Loucy (cell line): ENCODE data around the gene SDC3.

Experiments
- H2AFZ ChIP-seq: fragments of 200-600 bp; sonication (generic); 2 replicates; pipeline ENCODE4 v1.6.0; 2016; ENCODE audit warnings: antibody characterized with exemption, mild to moderate bottlenecking, low read length, moderate library complexity
- H3F3A ChIP-seq: fragments of 200-600 bp; 2 replicates; pipeline ENCODE4 v1.6.0; 2016; ENCODE audit warnings: antibody characterized with exemption, low read depth, mild to moderate bottlenecking
- H3K27me3 ChIP-seq: fragments of 200-600 bp; sonication (generic); 2 replicates; pipeline ENCODE4 v1.6.1; 2014; ENCODE audit warnings: low read length, mild to moderate bottlenecking; ENCODE audit not compliant: insufficient read depth, poor library complexity, severe bottlenecking
- H3K36me3 ChIP-seq: fragments of 200-600 bp; sonication (generic); 2 replicates; pipeline ENCODE4 v1.6.1; 2016; ENCODE audit warnings: low read length; ENCODE audit not compliant: insufficient read depth
- H3K4me1 ChIP-seq: fragments of 200-600 bp; sonication (generic); 2 replicates; pipeline ENCODE4 v1.5.1; 2014; ENCODE audit warnings: low read length, mild to moderate bottlenecking; ENCODE audit not compliant: insufficient read depth, poor library complexity, severe bottlenecking
- H3K4me2 ChIP-seq: fragments of 200-600 bp; sonication (generic); 2 replicates; pipeline ENCODE4 v1.6.0; 2014; ENCODE audit warnings: antibody characterized with exemption, low read length, low read depth, mild to moderate bottlenecking; ENCODE audit not compliant: poor library complexity, severe bottlenecking
- H3K4me3 ChIP-seq: fragments of 200-600 bp; sonication (generic); 2 replicates; pipeline ENCODE4 v1.5.1; 2014; ENCODE audit warnings: low read length, mild to moderate bottlenecking, mixed read lengths; ENCODE audit not compliant: poor library complexity, severe bottlenecking
- H3K79me2 ChIP-seq: fragments of 200-600 bp; sonication (generic); 2 replicates; pipeline ENCODE4 v1.6.1; 2014; ENCODE audit warnings: low read length; ENCODE audit not compliant: insufficient read depth
- H3K9ac ChIP-seq: fragments of 200-600 bp; sonication (generic); 2 replicates; pipeline ENCODE4 v1.6.0; 2014; ENCODE audit warnings: mild to moderate bottlenecking, low read depth, low read length, moderate library complexity; ENCODE audit not compliant: poor library complexity, severe bottlenecking
- H3K9me2 ChIP-seq: fragments of 200-600 bp; sonication (generic); replicated peaks from 2 replicates; pipeline ENCODE4 v1.6.1; 2016; ENCODE audit warnings: low read depth, low read length, mixed read lengths
- H3K9me3 ChIP-seq: fragments of 200-600 bp; sonication (generic); 2 replicates; pipeline ENCODE4 v1.6.1; 2014; ENCODE audit warnings: mild to moderate bottlenecking, antibody characterized with exemption, low read length, low read depth; ENCODE audit not compliant: insufficient read depth
- H4K20me1 ChIP-seq: fragments of 200-600 bp; sonication (generic); 2 replicates; pipeline ENCODE4 v1.6.0; 2014; ENCODE audit warnings: antibody characterized with exemption, low read length, mild to moderate bottlenecking; ENCODE audit not compliant: insufficient read depth, poor library complexity, severe bottlenecking
- CTCF ChIP-seq: fragments of 200-600 bp; sonication (generic); conservative IDR thresholded peaks from 2 replicates; pipeline ENCODE4 v1.5.1; 2014; ENCODE audit warnings: mild to moderate bottlenecking, antibody characterized with exemption, low read length
- EZH2phosphoT487 ChIP-seq: fragments of 200-600 bp; IDR thresholded peaks from 2 replicates; pipeline ENCODE4 v1.6.1; 2018; ENCODE audit warnings: antibody characterized with exemption, mild to moderate bottlenecking, moderate library complexity, borderline replicate concordance

Gene SDC3

GRCh38 chr1:30907481-30908315 lies 860 bp downstream of the SDC3 start:
- no peak overlapping the region for H2AFZ ChIP-seq
- H3K9ac ChIP-seq = no peak overlapping the region

DNA sequence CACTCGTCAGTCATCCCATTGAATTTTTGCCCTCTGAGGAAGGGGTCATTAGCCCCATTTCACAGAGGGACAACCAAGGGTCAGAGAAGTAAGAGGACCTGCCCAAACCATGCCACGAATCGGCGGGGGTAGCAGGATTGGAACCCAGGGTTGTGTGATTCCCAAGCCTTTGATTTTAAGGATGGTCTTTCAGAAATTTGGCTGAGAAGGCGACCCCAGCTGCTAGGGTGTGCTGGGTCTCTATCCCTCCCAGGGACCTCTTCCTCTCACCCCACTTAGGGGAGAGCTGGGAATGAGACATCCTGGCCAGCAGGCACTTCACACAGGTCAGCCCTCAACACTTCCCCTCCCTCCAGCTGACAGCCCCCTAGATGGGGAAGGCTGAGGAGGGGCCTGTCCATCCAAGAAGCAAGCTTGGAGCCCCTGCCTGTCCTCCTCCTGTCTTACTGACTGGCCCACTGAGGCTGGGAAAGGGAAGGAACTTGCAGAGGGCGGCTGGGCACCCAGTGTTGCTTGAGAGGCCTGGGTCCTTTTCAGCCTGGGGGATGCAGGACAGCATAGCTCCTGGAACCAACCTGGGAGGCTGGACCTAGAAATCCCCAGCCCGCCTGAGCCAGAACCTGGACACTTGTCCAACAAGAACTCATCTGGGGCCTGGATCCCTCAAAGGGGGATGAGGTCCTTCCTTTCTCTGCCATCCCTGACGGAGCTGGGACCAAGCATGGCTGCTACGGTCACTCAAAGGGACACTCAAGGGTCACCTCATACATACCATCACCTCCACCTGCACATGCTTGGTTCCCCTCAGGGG lies 1.7 kb downstream of the SDC3 start:
- Histone ChIP-seq H3K4me1 (no peaks in the 10 kb centered on the region), H3K4me2 (no peak overlapping the region), H2AFZ (no peak overlapping the region), H3F3A (no peaks in the 10 kb centered on the region), H3K9ac (no peak overlapping the region), H3K4me3 (no peak overlapping the region), H3K79me2 (no peaks in the 10 kb centered on the region), H4K20me1 (no peaks in the 10 kb centered on the region), H3K36me3 (no peaks in the 10 kb centered on the region), H3K27me3 (peaks cover 21% of the 10 kb centered on the region), H3K9me2 (no peaks in the 10 kb centered on the region), H3K9me3 (no peaks in the 10 kb centered on the region)
- TF ChIP-seq CTCF (no peak), EZH2phosphoT487 (no peak)

More at GRCh38 chr1:30907481-30908315, 860 bp downstream of the SDC3 start:
- Histone ChIP-seq H3K79me2 (no peaks in the 10 kb centered on the region), H3K4me2 (no peak overlapping the region), H3K4me3 (no peak overlapping the region), H3K9me2 (no peaks in the 10 kb centered on the region), H3F3A (no peaks in the 10 kb centered on the region), H4K20me1 (no peaks in the 10 kb centered on the region), H3K4me1 (peaks cover 3% of the 10 kb centered on the region), H3K9me3 (no peaks in the 10 kb centered on the region), H3K27me3 (peaks cover 21% of the 10 kb centered on the region), H3K36me3 (no peaks in the 10 kb centered on the region)
- TF ChIP-seq CTCF = no peak
- no peak for TF ChIP-seq EZH2phosphoT487

DNA sequence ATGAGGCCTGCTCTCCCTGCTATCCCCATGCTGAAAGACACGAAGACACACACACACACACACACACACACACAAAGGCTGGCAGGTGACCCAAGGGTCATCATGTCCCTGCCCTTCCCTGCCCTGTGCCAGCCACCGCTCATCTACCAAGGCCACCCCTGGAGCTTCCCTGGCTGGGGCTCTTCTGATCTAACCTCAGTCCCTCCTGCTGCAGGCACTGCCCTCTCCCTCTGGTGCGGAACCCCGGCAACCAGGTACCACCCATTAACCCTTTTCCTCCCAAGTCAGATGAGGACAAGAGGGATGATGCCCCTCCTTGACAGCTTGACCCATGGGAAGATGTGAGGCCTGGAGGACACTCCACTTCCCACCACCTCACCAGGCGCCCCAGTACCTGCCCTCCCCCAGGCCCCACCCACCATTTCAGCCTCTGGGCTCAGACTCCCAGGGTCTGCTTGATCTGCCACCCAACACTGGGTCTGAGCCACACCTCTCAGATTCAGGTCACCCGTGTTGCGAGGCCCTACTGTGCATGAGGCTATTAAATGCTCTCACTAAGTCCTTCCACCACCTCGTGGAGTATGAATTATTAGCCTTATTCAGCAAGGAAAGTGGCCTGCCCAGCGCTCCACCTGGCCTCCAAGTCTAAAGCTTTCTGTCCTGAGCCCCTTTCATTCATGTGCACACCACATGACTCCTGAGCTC lies 2.5 kb downstream of the SDC3 start:
- no peaks in the 10 kb centered on the region for H3K79me2 ChIP-seq
- no peaks in the 10 kb centered on the region for H4K20me1 ChIP-seq
- H3K36me3 ChIP-seq = no peaks in the 10 kb centered on the region
- no peak for TF ChIP-seq CTCF
- no peak for TF ChIP-seq EZH2phosphoT487
- peaks cover 21% of the 10 kb centered on the region for H3K27me3 ChIP-seq
- no peak overlapping the region for H3K4me3 ChIP-seq
- no peaks in the 10 kb centered on the region for H3K9me2 ChIP-seq
- H3K9me3 ChIP-seq = no peaks in the 10 kb centered on the region
- no peak overlapping the region for H2AFZ ChIP-seq
- H3K9ac ChIP-seq = no peak overlapping the region
- no peaks in the 10 kb centered on the region for H3K4me1 ChIP-seq
- no peak overlapping the region for H3K4me2 ChIP-seq
- H3F3A ChIP-seq = no peaks in the 10 kb centered on the region
